ENCODE measurements around the gene ZNF318. TPM values are rescaled to one million over a fixed set of nuclear protein-coding genes. Genes with fewer than 3 reads are reported as not detected.

ZNF318 gene
- 7.3 and 7.7 TPM in 2 replicates for total RNA-seq

GRCh38 chr6:43369174-43370002, at the start of gene ZNF318:
Gene ZNF318, minus strand, starts transcription at chr6:43369647. Its CDS starts 282 bp downstream, at chr6:43369365.

GRCh38 chr6:43308101-43308989, 61.1 kb downstream of the ZNF318 start, which contains the start of gene CRIP3:
Gene CRIP3, minus strand, starts transcription at chr6:43308826. Its CDS starts 34 bp downstream, at chr6:43308792.

GRCh38 chr6:43297644-43298564, 71.5 kb downstream of the ZNF318 start, which contains the start of gene SLC22A7:
Gene SLC22A7, plus strand, starts transcription at chr6:43298260. Its CDS starts 99 bp downstream, at chr6:43298359.

Other genes starting within 250 kb of the ZNF318 start
- 21.0 and 31.2 TPM in 2 replicates for gene SRF, start 198.4 kb downstream of the ZNF318 start, total RNA-seq
- gene CUL9, start 187.5 kb downstream of the ZNF318 start, total RNA-seq, result 27.9 and 50.4 TPM in 2 replicates
- 222 and 226 TPM in 2 replicates for gene DNPH1, start 140.2 kb downstream of the ZNF318 start, total RNA-seq
- 0.04 TPM in 1 of 2 replicates, not detected in the other for gene TTBK1, start 126.2 kb downstream of the ZNF318 start, total RNA-seq
- gene SLC22A7, start 71.4 kb downstream of the ZNF318 start, total RNA-seq, result not detected in 2 replicates
- gene CRIP3, start 60.8 kb downstream of the ZNF318 start, total RNA-seq, result not detected in 2 replicates
- 18.0 and 19.7 TPM in 2 replicates for gene ABCC10, start 57.9 kb upstream of the ZNF318 start, total RNA-seq
- 36.1 and 47.8 TPM in 2 replicates for gene DLK2, start 85.9 kb upstream of the ZNF318 start, total RNA-seq
- 21.9 and 29.0 TPM in 2 replicates for gene TJAP1, start 107.9 kb upstream of the ZNF318 start, total RNA-seq
- 0.16 and 0.27 TPM in 2 replicates for gene LRRC73, start 140.7 kb upstream of the ZNF318 start, total RNA-seq
- 81.4 and 82.4 TPM in 2 replicates for gene YIPF3, start 147.3 kb upstream of the ZNF318 start, total RNA-seq
- gene POLR1C, start 147.4 kb upstream of the ZNF318 start, total RNA-seq, result 31.3 and 46.5 TPM in 2 replicates
- gene XPO5, start 206.4 kb upstream of the ZNF318 start, total RNA-seq, result 29.0 and 30.2 TPM in 2 replicates
- 25.1 and 26.1 TPM in 2 replicates for gene POLH, start 206.5 kb upstream of the ZNF318 start, total RNA-seq

Data from hair follicular keratinocyte (primary cell).